AG10803 (cell line): Measurements from ENCODE around the gene RAD51B.
"Not testable (repeated sequence)": the region's sequence is repeated elsewhere in the genome, so short reads cannot be mapped to it uniquely, and the experiment has no call there.

Experiments used
- DNase-seq: peaks from one replicate; pipeline ENCODE4 v3.0.0; 2010; ENCODE audit warnings: low read depth
- H3K4me3 ChIP-seq: 2 replicates; pipeline ENCODE4 v1.5.1; 2011; ENCODE audit warnings: mild to moderate bottlenecking, low read length, control low read depth
- CTCF ChIP-seq: conservative IDR thresholded peaks from 2 replicates; pipeline ENCODE4 v1.5.1; 2011; ENCODE audit warnings: mild to moderate bottlenecking, low read length, control low read depth, inconsistent platforms

The RAD51B gene

GRCh38 chr14:68694516-68695235 is 875.1 kb downstream of the RAD51B start:
- H3K4me3 ChIP-seq: no peak overlapping the region
- peak; percentile 91 for DNase-seq
- TF ChIP-seq CTCF: no peak

GRCh38 chr14:68695326-68695768 is 875.8 kb downstream of the RAD51B start:
- no peak for TF ChIP-seq CTCF
- peak; percentile 100 for DNase-seq
- no peak overlapping the region for H3K4me3 ChIP-seq

- no peak overlapping the region for H3K4me3 ChIP-seq
- TF ChIP-seq CTCF: no peak
- DNase-seq: no peak
Measured at GRCh38 chr14:68695856-68696255, 876.3 kb downstream of the RAD51B start.

- TF ChIP-seq CTCF: no peak
- no peak overlapping the region for H3K4me3 ChIP-seq
- DNase-seq: no peak
Measured at GRCh38 chr14:68696266-68696665, 876.7 kb downstream of the RAD51B start.

GRCh38 chr14:68696721-68697495 is 877.3 kb downstream of the RAD51B start:
- DNase-seq: no peak
- TF ChIP-seq CTCF: no peak
- H3K4me3 ChIP-seq: no peak overlapping the region

- not testable (repeated sequence) for H3K4me3 ChIP-seq, DNase-seq
Measured at GRCh38 chr14:68698773-68699172, 879.2 kb downstream of the RAD51B start.

GRCh38 chr14:68701001-68701741 is 881.6 kb downstream of the RAD51B start:
- no peak overlapping the region for H3K4me3 ChIP-seq
- DNase-seq: no peak
- no peak for TF ChIP-seq CTCF
